AG08396 (cell line): Measurements from ENCODE around the gene PREX1.

Experiments
- DNase-seq: peaks from one replicate; pipeline ENCODE4 v3.0.0; 2012; ENCODE audit warnings: low spot score, mixed read lengths

The PREX1 gene

GRCh38 chr20:48698507-48699267 is 129.1 kb downstream of the PREX1 start:
- no peak for DNase-seq

- peak; percentile 77 for DNase-seq
These were observed 129.8 kb downstream of the PREX1 start for GRCh38 chr20:48697845-48698491.

GRCh38 chr20:48696671-48697070 is 131.1 kb downstream of the PREX1 start:
- no peak for DNase-seq

DNA sequence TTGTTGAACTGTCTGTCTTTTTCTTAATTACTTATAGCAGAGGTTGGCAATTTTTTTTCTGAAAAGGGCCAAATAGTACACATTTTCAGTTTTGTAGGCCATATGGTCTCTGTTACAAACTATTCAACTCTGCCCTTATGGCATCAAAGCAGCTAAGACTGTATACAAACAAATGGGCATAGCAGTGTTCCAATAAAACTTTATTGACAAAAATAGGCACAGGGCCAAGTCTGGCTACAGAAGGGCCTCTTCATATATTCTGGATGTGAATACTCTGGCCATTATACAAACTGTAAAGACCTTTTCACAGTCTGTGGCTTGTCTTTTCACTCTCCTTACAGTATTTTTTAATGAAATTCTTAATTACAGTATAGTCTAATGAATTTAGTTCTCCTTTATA is 132.1 kb downstream of the PREX1 start:
- DNase-seq, result no peak

- DNase-seq, result no peak
These were observed 132.5 kb downstream of the PREX1 start for GRCh38 chr20:48695255-48695654.

GRCh38 chr20:48694381-48694865 is 133.4 kb downstream of the PREX1 start:
- DNase-seq, result no peak

DNA sequence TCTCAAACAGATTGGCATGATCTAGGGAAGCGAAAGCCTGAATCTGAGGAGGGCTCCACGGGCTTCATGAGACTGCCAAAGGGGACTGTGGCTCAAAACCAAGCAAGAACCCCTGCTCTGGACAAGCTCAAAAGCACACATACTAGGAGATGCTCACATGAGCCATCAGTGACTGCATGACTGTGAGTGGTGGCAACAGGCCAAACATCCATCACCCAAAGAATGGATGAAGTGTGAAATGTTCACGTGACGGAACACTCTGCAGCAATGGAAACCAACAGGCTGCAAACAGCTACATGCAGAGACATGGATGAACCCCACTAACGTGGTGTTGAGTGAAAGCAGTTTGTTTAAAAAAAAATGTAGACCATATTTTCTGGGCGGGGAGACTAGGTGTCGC is 136.3 kb downstream of the PREX1 start:
- no peak for DNase-seq

- DNase-seq, result no peak
These were observed 136.9 kb downstream of the PREX1 start for GRCh38 chr20:48690888-48691287.

DNA sequence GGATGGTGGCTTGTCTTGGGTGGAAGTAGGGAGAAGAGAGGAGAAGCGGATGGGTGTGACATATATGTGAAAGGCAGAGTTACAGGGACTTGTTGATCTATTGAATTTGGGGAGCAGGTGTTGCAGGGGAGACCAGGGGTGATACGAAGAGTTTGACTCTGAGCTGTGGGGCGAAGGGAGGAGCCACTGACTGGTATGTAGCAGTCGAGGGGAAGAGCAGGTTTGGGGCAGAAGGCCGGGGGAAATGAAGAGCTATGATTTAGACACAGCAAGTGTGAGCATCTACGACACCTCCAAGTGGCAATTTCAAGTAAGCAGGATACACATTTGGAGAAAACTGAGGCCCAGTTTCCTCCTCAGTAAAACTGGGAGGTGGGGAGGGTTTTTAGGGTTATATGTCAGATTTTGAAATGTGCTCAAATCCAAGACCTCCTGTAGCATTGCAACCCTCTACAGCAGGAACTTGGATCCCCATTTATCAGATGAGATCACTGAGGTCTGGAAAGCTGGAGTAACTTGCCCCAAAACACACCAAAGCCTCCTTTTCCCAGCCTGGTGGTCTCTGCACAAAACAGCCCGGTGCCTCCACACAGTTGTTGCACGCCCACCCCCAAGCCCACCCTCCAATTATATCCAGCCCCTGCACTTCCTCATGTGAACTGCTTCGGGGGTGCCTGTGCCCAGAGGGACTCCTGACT is 137.8 kb downstream of the PREX1 start:
- DNase-seq, result no peak

DNA sequence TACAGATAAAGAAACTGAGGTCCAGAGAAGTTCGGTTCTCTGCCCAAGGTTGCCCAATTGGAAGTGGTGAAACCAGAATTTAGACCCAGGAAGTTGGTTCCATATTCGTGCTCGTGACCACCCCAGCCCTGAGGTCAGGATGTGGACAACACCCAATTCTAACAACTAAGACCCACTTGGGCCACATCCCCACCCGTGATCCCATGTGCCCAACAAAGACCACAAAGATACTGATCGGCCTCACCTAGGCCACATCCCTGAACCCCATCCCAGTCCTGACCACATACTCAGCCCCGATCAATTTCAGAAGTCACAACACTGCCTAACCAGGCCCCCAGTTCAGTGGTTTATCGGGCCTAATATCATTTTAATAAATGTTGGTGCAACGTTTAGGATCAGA is 138.4 kb downstream of the PREX1 start:
- no peak for DNase-seq

DNA sequence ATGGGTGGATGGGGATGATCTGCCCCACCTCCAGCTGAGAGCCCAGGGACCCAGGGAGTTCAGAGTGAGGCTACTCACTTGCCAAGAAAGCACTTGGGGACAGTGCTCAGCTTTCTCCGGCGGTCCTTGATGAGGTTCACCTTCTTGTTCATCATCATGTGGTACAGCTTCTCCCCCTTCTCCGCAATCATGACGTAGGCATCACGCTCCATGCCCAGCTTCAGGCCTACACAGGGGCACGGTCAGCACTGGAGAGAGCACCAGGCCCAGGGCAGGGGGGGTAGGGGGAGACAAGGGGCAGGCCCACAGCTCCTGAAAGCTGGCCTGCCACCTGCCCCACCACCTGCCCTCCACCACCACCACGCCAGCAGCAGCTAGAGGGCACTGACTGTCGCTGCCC is 139.2 kb downstream of the PREX1 start:
- no peak for DNase-seq

- no peak for DNase-seq
These were observed 140.5 kb downstream of the PREX1 start for GRCh38 chr20:48687117-48687800.

DNA sequence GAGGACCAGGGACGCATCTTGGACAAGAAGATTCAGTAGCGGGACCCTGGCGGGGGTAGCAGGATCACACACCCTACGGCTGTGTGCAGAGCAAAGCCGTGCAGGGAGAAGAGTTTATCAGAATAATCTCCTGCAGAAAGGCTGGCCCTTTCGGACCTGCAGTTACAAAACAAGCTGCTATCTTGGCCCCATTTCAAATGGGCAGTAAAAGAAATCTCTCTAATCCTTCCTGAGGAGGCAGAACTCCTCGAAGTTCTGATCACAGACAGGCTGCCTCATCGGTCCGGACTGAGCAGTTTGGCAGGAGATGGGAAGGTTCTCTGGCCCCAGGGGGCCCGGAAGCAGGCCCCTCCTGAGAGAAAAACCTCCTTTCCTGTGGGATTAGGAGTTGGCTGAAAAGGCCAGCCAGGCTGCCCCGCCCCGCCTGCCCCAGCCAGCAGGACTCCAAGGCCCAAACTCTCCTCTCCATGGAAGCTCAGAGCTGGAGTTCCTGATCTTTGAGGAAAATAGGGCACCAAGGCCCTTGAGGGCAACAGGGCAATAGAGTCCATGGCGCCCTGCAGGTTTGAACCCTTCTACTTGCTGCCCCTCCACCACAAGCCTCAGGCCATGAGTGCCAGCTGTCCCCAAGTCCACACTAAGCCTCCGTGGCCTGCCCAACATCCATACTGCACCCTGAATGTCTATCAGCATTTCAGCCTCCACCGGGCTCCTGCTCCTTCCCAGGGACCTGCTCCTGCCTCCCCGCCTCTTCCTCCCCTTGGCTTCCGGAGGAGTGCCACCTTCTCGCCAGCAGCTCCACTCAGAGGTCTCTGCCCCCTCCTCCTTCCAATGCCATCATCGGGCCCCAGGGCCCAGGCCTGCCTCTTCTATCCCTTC is 141.3 kb downstream of the PREX1 start:
- DNase-seq, result no peak

DNA sequence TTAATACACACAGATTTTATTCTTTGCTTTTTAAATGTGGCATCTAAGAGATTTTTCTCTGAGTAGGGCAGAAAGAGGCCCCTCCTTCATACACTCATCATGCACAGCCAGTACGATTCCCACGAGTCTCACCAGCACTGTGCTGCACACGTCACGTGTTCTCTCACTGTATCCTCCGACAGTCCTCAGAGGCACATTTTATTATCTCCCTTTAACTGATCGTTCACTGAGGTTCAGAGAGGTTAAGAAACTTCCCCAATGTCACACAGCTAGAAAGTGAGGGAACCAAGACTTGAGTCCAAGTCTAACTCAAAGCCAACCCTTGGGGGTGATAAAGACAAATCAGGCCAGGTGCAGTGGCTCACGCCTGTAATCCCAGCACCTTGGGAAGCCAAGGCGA is 142.5 kb downstream of the PREX1 start:
- no peak for DNase-seq

DNA sequence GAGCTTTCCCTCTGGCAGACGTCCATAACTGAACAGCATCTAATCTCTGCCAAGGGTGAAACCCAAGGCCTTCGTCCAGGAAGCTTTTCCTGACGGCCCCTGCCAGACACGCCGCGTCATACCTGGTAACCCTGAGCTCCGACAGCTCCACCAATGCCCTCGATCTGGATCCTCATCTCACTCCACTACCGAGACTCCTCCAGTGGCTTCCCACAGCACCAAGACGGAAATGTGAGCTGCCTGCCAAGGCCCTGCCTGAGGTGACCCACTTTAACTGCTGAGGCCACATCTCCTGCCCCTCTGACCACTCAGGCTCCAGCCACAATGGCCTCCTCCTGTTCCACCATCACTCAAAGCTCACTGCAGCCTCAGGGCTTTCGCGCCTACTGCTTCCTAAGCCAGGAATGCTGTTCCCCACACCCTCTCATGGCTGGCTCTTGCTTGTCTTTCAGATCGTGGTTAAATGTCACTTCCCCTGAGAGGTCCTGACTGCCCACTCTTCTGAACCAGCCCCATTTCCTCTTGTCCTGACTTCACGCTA is 143.2 kb downstream of the PREX1 start:
- DNase-seq, result no peak

DNA sequence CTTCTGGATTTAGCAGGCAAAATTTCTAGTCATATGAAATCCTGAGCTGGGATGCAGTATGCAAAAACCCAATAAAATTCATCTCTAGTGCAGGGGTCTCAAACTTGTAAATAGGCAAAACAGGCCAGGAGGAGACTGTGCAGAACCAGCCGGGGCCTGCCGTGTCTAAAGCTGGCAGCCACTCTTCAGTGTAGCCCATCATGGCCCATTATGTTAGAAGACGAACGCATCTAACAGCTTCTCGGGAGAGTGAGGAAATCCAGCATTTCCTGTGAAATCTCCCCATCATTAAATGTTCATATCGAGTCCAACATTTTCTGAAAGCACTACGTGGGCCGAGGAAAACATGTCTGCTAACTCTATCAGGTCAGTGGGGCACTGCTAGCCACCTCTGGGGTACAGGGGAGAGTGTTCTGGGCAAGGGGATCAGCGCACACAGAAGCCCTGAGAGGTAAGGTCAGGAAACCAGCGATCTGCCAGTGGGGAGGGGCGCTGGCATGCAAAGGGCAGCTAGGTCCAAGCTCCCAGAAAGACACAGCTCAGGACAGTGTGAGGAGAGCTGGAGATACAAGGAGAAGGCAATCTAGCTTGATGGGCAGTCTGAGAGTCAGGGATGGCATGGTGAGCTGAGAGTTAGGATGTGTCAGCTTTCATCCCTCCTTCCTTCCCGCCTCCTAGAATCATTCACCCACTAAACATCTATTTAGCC is 144.2 kb downstream of the PREX1 start:
- DNase-seq, result no peak

DNA sequence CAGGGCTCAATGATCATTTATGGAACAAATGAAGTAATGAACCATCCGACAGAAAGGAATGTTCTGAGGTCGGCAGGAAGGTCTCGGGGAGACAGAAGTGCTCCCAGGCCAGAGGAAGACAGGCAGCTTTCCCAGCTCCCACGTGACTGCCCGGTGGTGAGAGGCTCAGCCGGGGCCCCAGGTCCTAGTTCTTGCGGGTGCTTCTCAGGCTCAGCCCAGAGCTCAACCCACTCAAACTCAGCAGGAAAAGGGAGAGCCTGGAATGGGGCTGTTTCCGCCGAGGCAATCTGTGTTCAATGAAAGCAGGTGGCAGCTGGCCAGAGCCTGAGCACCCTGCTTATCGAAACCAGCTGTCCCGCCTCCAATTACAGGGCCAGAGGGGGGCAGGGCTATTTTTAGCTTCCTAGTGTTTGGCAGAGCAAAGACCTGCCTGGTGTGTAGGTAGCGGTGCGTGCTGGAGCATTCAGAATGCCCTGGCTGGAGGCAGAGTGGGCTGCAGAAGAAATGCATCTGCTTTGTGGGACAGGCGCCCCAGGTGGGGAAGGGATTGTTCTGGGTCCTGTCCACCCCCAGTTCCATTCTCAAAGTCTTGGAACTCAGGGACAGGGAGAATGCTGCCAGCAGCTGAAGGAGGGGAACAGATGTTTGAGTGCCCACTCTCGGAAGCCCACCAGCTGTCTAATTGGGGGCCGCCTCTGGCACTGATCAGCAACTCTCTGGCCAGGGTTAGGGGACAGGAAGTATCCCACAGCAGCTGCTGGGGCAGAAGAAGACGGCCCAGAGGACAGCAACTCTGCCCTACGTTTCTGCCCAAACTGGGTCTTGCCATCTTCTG is 145.1 kb downstream of the PREX1 start:
- peak; percentile 89 for DNase-seq

DNA sequence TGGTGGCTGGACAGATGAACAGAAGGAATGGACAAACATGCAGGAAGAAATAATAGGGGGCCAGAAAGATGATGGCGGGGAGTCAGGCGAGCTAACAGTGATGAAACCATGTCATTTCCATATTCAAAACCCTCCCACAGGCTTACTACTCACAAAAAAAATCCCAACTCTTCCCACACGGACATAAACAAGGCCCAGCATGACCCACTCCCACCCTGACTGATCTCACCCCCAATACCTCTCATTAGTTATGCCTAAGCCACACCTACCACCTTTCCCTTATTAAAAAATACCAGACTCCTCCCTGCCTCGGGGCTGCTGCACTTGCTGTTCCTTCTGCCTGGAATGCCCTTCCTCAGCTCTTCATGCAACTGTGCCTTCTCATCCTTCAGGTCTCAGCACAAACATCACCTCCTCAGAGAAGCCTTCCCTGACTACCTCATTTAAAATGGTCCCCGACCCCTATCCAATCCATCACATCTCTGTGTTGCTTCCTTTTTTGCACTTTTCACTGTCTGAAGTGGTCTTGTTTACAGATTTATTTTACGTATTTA is 145.8 kb downstream of the PREX1 start:
- DNase-seq, result no peak

DNA sequence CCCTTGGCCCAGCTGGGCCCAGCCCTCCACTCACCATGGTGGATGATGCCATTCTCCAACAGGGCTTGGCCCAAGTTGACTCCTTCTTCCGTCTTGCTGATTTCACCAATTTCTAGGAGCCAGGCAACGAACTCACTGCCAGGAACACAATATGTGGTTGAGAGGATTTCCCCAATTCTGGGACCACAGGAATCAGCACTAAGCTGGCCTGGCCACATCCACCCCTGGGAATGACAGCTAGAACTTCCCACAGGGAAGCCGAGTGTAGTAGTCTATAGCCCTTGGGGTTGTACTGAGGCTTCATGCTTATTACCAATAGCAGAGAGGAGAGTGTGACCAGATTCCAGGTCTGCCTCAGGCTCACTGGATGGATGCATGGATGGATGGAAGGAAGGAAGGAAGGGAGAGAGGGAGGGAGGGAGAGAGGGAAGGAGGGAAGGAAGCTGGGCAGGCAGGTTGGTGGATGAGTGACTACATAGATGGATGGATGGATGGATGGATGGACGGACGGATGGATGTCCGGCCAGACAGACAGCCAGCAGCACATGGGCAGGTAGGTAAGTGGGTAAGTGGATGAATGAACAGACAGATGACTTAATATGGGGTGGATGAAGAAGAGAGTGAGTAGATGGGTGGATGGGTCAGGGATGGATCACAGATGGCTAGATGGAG is 146.5 kb downstream of the PREX1 start:
- DNase-seq, result no peak
